ENCODE data around the gene IL17RC.
"Not testable (repeated sequence)": the region's sequence is repeated elsewhere in the genome, so short reads cannot be mapped to it uniquely, and the experiment has no call there.

IL17RC gene

DNA sequence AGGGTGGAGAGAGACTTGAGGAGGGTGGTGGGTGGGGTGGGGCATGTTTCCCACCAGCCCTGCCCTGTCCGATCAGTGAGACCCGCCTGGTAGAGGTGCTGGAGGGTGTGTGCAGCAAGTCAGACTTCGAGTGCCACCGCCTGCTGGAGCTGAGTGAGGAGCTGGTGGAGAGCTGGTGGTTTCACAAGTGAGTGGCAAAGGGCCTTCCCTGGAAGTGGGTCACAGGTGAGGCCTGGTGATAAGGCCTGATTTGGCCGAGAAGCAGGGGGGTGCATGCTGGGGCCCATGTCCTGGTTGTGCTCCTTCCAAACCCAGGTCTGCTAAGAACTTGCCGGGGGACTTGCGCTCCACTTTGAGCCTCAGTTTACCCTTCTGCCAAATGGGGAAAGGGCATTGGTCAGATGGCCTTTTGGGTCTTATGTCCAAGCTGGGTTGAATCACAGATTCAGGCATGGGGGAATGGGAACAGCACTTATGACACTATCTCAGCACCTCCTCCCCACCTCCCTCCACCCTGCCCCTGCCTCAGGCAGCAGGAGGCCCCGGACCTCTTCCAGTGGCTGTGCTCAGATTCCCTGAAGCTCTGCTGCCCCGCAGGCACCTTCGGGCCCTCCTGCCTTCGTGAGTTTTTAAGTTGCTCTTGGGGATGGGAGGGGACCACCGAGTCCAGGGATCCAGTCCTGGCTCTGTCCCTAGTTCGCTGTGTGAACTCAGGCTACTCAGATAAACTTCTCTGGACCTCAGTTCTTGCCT, 20.8 kb downstream of the IL17RC start:
- no peak for DNase-seq (ENCODE audit: low spot score)
- in situ Hi-C loops (cut with MboI; ENCODE audit: low sequenced_read_pairs, unreplicated experiment), result no loop called here
- TF ChIP-seq, protein P1, sequence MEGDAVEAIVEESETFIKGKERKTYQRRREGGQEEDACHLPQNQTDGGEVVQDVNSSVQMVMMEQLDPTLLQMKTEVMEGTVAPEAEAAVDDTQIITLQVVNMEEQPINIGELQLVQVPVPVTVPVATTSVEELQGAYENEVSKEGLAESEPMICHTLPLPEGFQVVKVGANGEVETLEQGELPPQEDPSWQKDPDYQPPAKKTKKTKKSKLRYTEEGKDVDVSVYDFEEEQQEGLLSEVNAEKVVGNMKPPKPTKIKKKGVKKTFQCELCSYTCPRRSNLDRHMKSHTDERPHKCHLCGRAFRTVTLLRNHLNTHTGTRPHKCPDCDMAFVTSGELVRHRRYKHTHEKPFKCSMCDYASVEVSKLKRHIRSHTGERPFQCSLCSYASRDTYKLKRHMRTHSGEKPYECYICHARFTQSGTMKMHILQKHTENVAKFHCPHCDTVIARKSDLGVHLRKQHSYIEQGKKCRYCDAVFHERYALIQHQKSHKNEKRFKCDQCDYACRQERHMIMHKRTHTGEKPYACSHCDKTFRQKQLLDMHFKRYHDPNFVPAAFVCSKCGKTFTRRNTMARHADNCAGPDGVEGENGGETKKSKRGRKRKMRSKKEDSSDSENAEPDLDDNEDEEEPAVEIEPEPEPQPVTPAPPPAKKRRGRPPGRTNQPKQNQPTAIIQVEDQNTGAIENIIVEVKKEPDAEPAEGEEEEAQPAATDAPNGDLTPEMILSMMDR (IDR thresholded peaks at IDR 0.05; ENCODE audit: borderline replicate concordance, control extremely low read depth, extremely low read depth, insufficient read depth, missing control alignments), result no peak

DNA sequence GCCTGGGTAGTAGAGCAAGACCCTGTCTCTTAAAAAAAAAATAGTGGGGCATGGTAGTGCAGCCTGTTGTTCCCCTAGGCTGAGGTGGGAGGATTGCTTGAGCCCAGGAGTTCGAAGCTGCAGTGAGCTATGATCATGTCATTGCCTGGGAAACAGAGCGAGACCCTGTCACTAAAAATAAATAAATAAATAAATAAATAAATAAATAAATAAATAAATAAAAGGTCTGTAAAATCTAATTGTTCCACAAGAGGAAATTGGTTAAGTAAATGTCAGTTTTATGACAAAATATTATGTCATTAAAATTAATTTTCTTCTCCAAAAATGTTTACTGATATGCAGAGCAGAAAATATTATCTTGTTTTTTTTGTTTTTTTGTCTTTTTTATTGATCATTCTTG, 22.1 kb downstream of the IL17RC start:
- DNase-seq (ENCODE audit: low spot score), result no peak
- TF ChIP-seq, protein P1 (IDR thresholded peaks at IDR 0.05; ENCODE audit: borderline replicate concordance, control extremely low read depth, extremely low read depth, insufficient read depth, missing control alignments), result no peak
- in situ Hi-C loops (cut with MboI; ENCODE audit: low sequenced_read_pairs, unreplicated experiment), result no loop called here

DNA sequence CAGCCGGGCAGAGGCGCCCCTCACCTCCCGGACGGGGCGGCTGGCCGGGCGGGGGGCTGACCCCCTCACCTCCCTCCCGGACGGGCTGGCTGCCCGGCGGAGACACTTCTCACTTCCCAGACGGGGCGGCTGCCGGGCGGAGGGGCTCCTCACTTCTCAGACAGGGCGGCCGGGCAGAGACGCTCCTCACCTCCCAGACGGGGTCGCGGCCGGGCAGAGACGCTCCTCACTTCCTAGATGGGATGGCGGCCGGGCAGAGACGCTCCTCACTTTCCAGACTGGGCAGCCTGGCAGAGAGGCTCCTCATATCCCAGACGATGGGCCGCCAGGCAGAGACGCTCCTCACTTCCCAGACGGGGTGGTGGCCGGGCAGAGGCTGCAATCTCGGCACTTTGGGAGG, 23.0 kb downstream of the IL17RC start:
- in situ Hi-C loops (cut with MboI; ENCODE audit: low sequenced_read_pairs, unreplicated experiment); DNase-seq (ENCODE audit: low spot score): not testable (repeated sequence)

DNA sequence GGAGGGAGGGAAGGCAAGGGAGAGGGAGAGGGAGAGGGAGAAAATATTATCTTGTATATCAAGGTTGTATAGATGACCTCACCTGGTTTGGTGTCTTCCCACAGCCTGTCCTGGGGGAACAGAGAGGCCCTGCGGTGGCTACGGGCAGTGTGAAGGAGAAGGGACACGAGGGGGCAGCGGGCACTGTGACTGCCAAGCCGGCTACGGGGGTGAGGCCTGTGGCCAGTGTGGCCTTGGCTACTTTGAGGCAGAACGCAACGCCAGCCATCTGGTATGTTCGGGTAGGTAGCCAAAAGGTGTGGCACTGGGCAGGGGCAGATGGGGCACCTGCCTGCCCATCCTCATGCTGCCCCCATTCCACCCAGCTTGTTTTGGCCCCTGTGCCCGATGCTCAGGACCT, 23.8 kb downstream of the IL17RC start:
- TF ChIP-seq, protein P1 (IDR thresholded peaks at IDR 0.05; ENCODE audit: borderline replicate concordance, control extremely low read depth, extremely low read depth, insufficient read depth, missing control alignments), result no peak
- DNase-seq (ENCODE audit: low spot score), result no peak
- in situ Hi-C loops (cut with MboI; ENCODE audit: low sequenced_read_pairs, unreplicated experiment), result no loop called here

DNA sequence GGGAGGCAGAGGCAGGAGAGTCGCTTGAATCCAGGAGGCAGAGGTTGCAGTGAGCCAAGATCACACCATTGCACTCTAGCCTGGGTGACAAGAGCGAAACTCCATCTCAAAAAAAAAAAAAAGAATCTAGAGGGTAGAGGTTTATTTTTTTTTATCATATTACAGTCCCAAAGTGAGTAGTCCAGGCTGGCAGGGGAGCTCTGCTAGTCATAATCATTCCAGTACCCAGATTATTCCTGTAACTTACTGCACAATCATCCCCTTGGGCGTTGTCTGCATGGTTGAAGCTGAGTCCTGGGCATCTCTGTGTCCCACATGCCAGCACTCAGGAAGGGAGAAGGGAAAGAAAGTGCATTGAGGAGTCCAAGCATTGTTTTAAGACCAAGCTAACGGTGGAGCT, 25.3 kb downstream of the IL17RC start:
- in situ Hi-C loops (cut with MboI; ENCODE audit: low sequenced_read_pairs, unreplicated experiment), result no loop called here
- TF ChIP-seq, protein P1 (IDR thresholded peaks at IDR 0.05; ENCODE audit: borderline replicate concordance, control extremely low read depth, extremely low read depth, insufficient read depth, missing control alignments), result no peak

DNA sequence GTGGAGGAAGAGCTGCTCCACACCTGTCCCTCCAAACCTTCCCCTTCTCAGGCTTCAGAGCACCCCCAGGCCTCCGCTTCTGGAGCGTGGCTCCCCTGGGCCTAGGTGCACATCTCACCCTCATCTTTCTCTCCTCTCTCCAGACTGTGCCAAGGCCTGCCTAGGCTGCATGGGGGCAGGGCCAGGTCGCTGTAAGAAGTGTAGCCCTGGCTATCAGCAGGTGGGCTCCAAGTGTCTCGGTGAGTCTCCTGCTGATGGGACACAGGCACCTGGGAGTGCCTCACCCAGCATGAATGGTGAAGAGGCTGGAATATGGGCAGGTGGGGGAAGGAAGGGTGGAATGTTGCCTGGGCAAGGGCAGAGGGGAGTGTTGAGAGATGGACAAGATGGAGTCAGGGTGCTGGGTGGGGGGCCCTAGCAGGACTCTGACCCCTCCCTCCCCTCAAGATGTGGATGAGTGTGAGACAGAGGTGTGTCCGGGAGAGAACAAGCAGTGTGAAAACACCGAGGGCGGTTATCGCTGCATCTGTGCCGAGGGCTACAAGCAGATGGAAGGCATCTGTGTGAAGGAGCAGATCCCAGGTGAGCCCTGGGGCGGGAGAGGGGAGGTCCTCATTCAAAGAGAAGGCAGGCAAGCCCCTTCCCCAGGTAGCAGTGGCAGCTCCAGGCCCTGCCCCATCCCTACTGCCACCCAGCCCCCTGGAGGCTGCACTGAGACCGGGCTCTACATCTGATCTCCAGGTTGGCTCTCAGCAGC, 26.2 kb downstream of the IL17RC start:
- TF ChIP-seq, protein P1 (IDR thresholded peaks at IDR 0.05; ENCODE audit: borderline replicate concordance, control extremely low read depth, extremely low read depth, insufficient read depth, missing control alignments), result no peak
- DNase-seq (ENCODE audit: low spot score), result no peak
- in situ Hi-C loops (cut with MboI; ENCODE audit: low sequenced_read_pairs, unreplicated experiment), result no loop called here

More for the DNA sequence above, 25.3 kb downstream of the IL17RC start:
- DNase-seq (ENCODE audit: low spot score), result no peak

- in situ Hi-C loops (cut with MboI; ENCODE audit: low sequenced_read_pairs, unreplicated experiment), result no loop called here
- TF ChIP-seq, protein P1 (IDR thresholded peaks at IDR 0.05; ENCODE audit: borderline replicate concordance, control extremely low read depth, extremely low read depth, insufficient read depth, missing control alignments), result no peak
- DNase-seq (ENCODE audit: low spot score), result no peak
Measured at GRCh38 chr3:9944271-9944670, 27.4 kb downstream of the IL17RC start.
